Lower leg skin (tissue), 4 donors: ENCODE data around the gene IER5. TPM values are rescaled to one million over a fixed set of nuclear protein-coding genes. Genes with fewer than 3 reads are reported as not detected.
"Not testable (repeated sequence)": the region's sequence is repeated elsewhere in the genome, so short reads cannot be mapped to it uniquely, and the experiment has no call there.

Experiments
- DNase-seq, 2 donors: peaks; one replicate each; pipeline ENCODE4 v3.0.0-alpha.2; 2019; ENCODE audit warnings: low spot score in 2 of 2
- H3K4me3 ChIP-seq: fragments of 200-600 bp; sonication (generic); 2 replicates; pipeline ENCODE4 v1.5.1; 2017; ENCODE audit warnings: mild to moderate bottlenecking, low read depth; ENCODE audit not compliant: poor library complexity, severe bottlenecking
- CTCF ChIP-seq, 3 donors: fragments of 450-650 bp; IDR thresholded peaks; one replicate each; pipeline ENCODE4 v1.5.1; 2016; ENCODE audit warnings: antibody characterized with exemption in 3 of 3, mild to moderate bottlenecking in 3 of 3, moderate library complexity in 2 of 3
- POLR2A ChIP-seq, 2 donors: fragments of 450-650 bp; IDR thresholded peaks; one replicate each; pipeline ENCODE4 v1.6.1; 2016 to 2017; ENCODE audit warnings: antibody characterized with exemption in 2 of 2, mild to moderate bottlenecking in 1 of 2, moderate library complexity in 1 of 2
- WGBS, 2 donors: methylation state at CpG; one replicate each; pipeline ENCODE4 v1.1.5; 2018; 5-methylcytosine and 5-hydroxymethylcytosine counted together
- intact Hi-C: fragments of 100-400 bp; cut with DNase I; formaldehyde crosslinking; loops from one replicate; pipeline ENCODE4 v1.15.0; 2023; ENCODE audit warnings: low total_unique reads
- total RNA-seq, 4 donors: library from RNA; depleted of rRNA; stranded (reverse); fragments of >200 nt; gene quantifications; one replicate each; pipeline ENCODE4 v1.1.0, GENCODE V29; 2016

IER5 gene
- total RNA-seq, 4 donors from 2014 or later: 36.7 to 53.4 (median 48.3) TPM

- intact Hi-C loops: no loop called here
- WGBS, 2 donors: 81 to 87% methylated on average over 4 of the region's 4 CpGs
- DNase-seq: no peak
- no peak overlapping the region for H3K4me3 ChIP-seq
- no peak for TF ChIP-seq POLR2A (IDR thresholded peaks at IDR 0.05)
- no peak for TF ChIP-seq CTCF (IDR thresholded peaks at IDR 0.05)
Observed at GRCh38 chr1:181049378-181049777, 39.1 kb upstream of the IER5 start.

GRCh38 chr1:181050922-181051321 is 37.6 kb upstream of the IER5 start:
- TF ChIP-seq POLR2A (IDR thresholded peaks at IDR 0.05): no peak
- TF ChIP-seq CTCF (IDR thresholded peaks at IDR 0.05): no peak
- no peak for DNase-seq
- intact Hi-C loops: no loop called here
- H3K4me3 ChIP-seq: no peak overlapping the region

- intact Hi-C loops: no loop called here
- no peak overlapping the region for H3K4me3 ChIP-seq
- 84 to 91% methylated on average over 6 of the region's 6 CpGs for WGBS, 2 donors
- TF ChIP-seq POLR2A (IDR thresholded peaks at IDR 0.05): no peak
- no peak for TF ChIP-seq CTCF (IDR thresholded peaks at IDR 0.05)
- DNase-seq: no peak
Observed at GRCh38 chr1:181056560-181056959, 31.9 kb upstream of the IER5 start.

GRCh38 chr1:181057079-181057478 is 31.4 kb upstream of the IER5 start:
- 20 to 29% methylated on average over 3 of the region's 3 CpGs for WGBS, 2 donors
- H3K4me3 ChIP-seq: no peak overlapping the region
- TF ChIP-seq POLR2A (IDR thresholded peaks at IDR 0.05): no peak
- TF ChIP-seq CTCF (IDR thresholded peaks at IDR 0.05): no peak
- intact Hi-C loops: no loop called here
- no peak for DNase-seq

GRCh38 chr1:181059435-181059834 is 29.1 kb upstream of the IER5 start:
- H3K4me3 ChIP-seq: no peak overlapping the region
- no peak for DNase-seq
- TF ChIP-seq CTCF (IDR thresholded peaks at IDR 0.05) (no peak), POLR2A (IDR thresholded peaks at IDR 0.05) (no peak)
- intact Hi-C loops: no loop called here

- no peak for TF ChIP-seq CTCF (IDR thresholded peaks at IDR 0.05)
- TF ChIP-seq POLR2A (IDR thresholded peaks at IDR 0.05): no peak
- 88 to 94% methylated on average over 1 of the region's 1 CpG for WGBS, 2 donors
- intact Hi-C loops: no loop called here
- no peak overlapping the region for H3K4me3 ChIP-seq
- DNase-seq: no peak
Observed at GRCh38 chr1:181060066-181060465, 28.4 kb upstream of the IER5 start.

GRCh38 chr1:181060947-181061346 is 27.6 kb upstream of the IER5 start:
- DNase-seq: not testable (repeated sequence)
- WGBS, 2 donors: 77 to 94% methylated on average over 4 of the region's 4 CpGs

More at GRCh38 chr1:181060947-181061346, 27.6 kb upstream of the IER5 start:
- intact Hi-C loops, H3K4me3 ChIP-seq: not testable (repeated sequence)
